BJ (cell line): Measurements from ENCODE around the gene FAM219A. TPM values are rescaled to one million over a fixed set of nuclear protein-coding genes. Genes with fewer than 3 reads are reported as not detected.

Experiments
- CTCF ChIA-PET: fragments of 350-600 bp; formaldehyde crosslinking; extraction: SDS; loops from one replicate; lab custom pipeline; 2021; ENCODE audit warnings: antibody characterized with exemption, inconsistent platforms; lab: Yijun Ruan, JAX
- POLR2A ChIA-PET: fragments of 300-600 bp; sonication (Branson Sonifier 250); formaldehyde crosslinking; extraction: SDS; loops from one replicate; lab custom pipeline; 2021; ENCODE audit warnings: antibody characterized with exemption; lab: Charles Lee
- DNase-seq: peaks from one replicate; pipeline ENCODE4 v3.0.0-alpha.2; 2011; ENCODE audit warnings: low read depth
- H3K27me3 ChIP-seq: 2 replicates; pipeline ENCODE4 v1.6.0; 2011; ENCODE audit warnings: low read length; ENCODE audit not compliant: control insufficient read depth, insufficient read depth
- H3K36me3 ChIP-seq: 2 replicates; pipeline ENCODE4 v1.5.1; 2011; ENCODE audit warnings: low read length; ENCODE audit not compliant: control insufficient read depth, insufficient read depth
- H3K4me3 ChIP-seq: 2 replicates; pipeline ENCODE4 v1.5.1; 2011; ENCODE audit warnings: low read depth, mild to moderate bottlenecking, control low read depth, low read length
- CTCF ChIP-seq: IDR thresholded peaks from 2 replicates; pipeline ENCODE4 v1.5.1; 2011; ENCODE audit warnings: low read depth, mild to moderate bottlenecking, control low read depth, inconsistent platforms, low read length, moderate library complexity; ENCODE audit not compliant: insufficient read depth
- polyA plus RNA-seq: library from polyadenylated mRNA; depleted of rRNA; stranded (reverse); fragments of >200 nt; gene quantifications from 2 replicates; pipeline ENCODE4 v1.2.3, GENCODE V29; 2011

Gene FAM219A
- polyA plus RNA-seq, 1 experiment, result 17.8 TPM

- CTCF ChIA-PET, result interaction anchor here (1.1 to 2.6 kb wide), 2 partner anchors 12 to 19 kb away, joined by 4 to 6 read pairs; no protein-coding TSS in a partner anchor
- H3K4me3 ChIP-seq, result no peak overlapping the region
- no peak for DNase-seq
Measured at GRCh38 chr9:34477541-34477940, 19.2 kb upstream of the FAM219A start.

GRCh38 chr9:34475097-34475496 is 16.7 kb upstream of the FAM219A start:
- peaks cover 19% of the 10 kb centered on the region for H3K27me3 ChIP-seq
- TF ChIP-seq CTCF, result no peak
- H3K4me3 ChIP-seq, result no peak overlapping the region
- no peaks in the 10 kb centered on the region for H3K36me3 ChIP-seq
- ChIA-PET CTCF (no interaction called here), POLR2A (no interaction called here)
- DNase-seq, result no peak

More at GRCh38 chr9:34477541-34477940, 19.2 kb upstream of the FAM219A start:
- POLR2A ChIA-PET, result interaction anchor here (0.7 kb wide), 1 partner anchor 876 kb away, joined by 9 read pairs; no protein-coding TSS in a partner anchor
- no peaks in the 10 kb centered on the region for H3K36me3 ChIP-seq
- no peak for TF ChIP-seq CTCF
- peaks cover 14% of the 10 kb centered on the region for H3K27me3 ChIP-seq

DNA sequence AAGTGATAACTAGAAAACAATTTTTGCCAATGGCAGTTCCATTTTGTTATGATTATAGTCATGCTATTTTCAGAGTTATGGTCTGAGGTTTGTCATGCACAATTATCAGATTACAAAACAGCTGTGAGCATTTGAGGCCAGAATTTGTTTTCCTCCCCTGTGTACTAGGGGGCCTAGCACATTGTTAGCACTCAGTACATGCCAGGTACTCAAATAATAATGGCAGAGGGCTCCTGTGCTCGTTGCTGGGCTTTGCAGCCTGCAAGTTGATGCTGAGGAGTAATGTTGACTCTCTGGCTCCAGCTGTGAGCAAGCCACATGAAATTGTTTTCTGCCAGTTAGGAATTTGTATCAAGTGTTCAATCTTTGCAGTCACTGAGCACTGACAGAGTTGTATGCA is 7.1 kb upstream of the FAM219A start:
- peaks cover 5% of the 10 kb centered on the region for H3K27me3 ChIP-seq
- H3K36me3 ChIP-seq, result no peaks in the 10 kb centered on the region
- no peak for TF ChIP-seq CTCF
- DNase-seq, result no peak
- ChIA-PET CTCF (interaction anchor here (0.7 to 1.7 kb wide), 3 partner anchors 36 to 132 kb away, joined by 3 to 7 read pairs (median 3); no protein-coding TSS in a partner anchor), POLR2A (no interaction called here)
- no peak overlapping the region for H3K4me3 ChIP-seq

- H3K27me3 ChIP-seq, result peaks cover 5% of the 10 kb centered on the region
- TF ChIP-seq CTCF, result no peak
- H3K36me3 ChIP-seq, result no peaks in the 10 kb centered on the region
- POLR2A ChIA-PET, result interaction anchor here (1.5 kb wide), 1 partner anchor 18 kb away, joined by 6 read pairs; no protein-coding TSS in a partner anchor
- CTCF ChIA-PET, result interaction anchor here (2.3 kb wide), 1 partner anchor 37 kb away, joined by 8 read pairs; no protein-coding TSS in a partner anchor
- DNase-seq, result no peak
- H3K4me3 ChIP-seq, result no peak overlapping the region
Measured at GRCh38 chr9:34464571-34464970, 6.2 kb upstream of the FAM219A start.

GRCh38 chr9:34463901-34464232 is 5.5 kb upstream of the FAM219A start:
- TF ChIP-seq CTCF, result no peak
- Histone ChIP-seq H3K36me3 (no peaks in the 10 kb centered on the region), H3K4me3 (no peak overlapping the region), H3K27me3 (peaks cover 6% of the 10 kb centered on the region)
- no peak for DNase-seq
- ChIA-PET CTCF (interaction anchor here (2.3 to 2.7 kb wide), 2 partner anchors 37 to 60 kb away, joined by 8 read pairs; no protein-coding TSS in a partner anchor), POLR2A (interaction anchor here (1.5 kb wide), 1 partner anchor 17 kb away, joined by 6 read pairs; no protein-coding TSS in a partner anchor)
